ENCODE data around the gene ZGPAT.

GRCh38 chr20:63741676-63742380, 34.0 kb downstream of the ZGPAT start:
- TF ChIP-seq, protein P1, sequence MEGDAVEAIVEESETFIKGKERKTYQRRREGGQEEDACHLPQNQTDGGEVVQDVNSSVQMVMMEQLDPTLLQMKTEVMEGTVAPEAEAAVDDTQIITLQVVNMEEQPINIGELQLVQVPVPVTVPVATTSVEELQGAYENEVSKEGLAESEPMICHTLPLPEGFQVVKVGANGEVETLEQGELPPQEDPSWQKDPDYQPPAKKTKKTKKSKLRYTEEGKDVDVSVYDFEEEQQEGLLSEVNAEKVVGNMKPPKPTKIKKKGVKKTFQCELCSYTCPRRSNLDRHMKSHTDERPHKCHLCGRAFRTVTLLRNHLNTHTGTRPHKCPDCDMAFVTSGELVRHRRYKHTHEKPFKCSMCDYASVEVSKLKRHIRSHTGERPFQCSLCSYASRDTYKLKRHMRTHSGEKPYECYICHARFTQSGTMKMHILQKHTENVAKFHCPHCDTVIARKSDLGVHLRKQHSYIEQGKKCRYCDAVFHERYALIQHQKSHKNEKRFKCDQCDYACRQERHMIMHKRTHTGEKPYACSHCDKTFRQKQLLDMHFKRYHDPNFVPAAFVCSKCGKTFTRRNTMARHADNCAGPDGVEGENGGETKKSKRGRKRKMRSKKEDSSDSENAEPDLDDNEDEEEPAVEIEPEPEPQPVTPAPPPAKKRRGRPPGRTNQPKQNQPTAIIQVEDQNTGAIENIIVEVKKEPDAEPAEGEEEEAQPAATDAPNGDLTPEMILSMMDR (IDR thresholded peaks at IDR 0.05) = no peak
- no peak for TF ChIP-seq POLR2A (IDR thresholded peaks at IDR 0.05)

All from right lobe of liver (tissue), 4 donors.